ENCODE measurements around the gene CASP6.

- TF ChIP-seq, protein P1, sequence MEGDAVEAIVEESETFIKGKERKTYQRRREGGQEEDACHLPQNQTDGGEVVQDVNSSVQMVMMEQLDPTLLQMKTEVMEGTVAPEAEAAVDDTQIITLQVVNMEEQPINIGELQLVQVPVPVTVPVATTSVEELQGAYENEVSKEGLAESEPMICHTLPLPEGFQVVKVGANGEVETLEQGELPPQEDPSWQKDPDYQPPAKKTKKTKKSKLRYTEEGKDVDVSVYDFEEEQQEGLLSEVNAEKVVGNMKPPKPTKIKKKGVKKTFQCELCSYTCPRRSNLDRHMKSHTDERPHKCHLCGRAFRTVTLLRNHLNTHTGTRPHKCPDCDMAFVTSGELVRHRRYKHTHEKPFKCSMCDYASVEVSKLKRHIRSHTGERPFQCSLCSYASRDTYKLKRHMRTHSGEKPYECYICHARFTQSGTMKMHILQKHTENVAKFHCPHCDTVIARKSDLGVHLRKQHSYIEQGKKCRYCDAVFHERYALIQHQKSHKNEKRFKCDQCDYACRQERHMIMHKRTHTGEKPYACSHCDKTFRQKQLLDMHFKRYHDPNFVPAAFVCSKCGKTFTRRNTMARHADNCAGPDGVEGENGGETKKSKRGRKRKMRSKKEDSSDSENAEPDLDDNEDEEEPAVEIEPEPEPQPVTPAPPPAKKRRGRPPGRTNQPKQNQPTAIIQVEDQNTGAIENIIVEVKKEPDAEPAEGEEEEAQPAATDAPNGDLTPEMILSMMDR (IDR thresholded peaks at IDR 0.05): no peak
- no peak for TF ChIP-seq POLR2A (IDR thresholded peaks at IDR 0.05)
These were observed 26.0 kb upstream of the CASP6 start for GRCh38 chr4:109729117-109729717.
